ENCODE measurements around the gene PACRG. TPM values are rescaled to one million over a fixed set of nuclear protein-coding genes. Genes with fewer than 3 reads are reported as not detected.

The PACRG gene
- total RNA-seq, 2 donors from 2014 or later: 2.9 to 63.8 TPM

GRCh38 chr6:162917506-162917905 is 189.7 kb downstream of the PACRG start:
- WGBS: 80% methylated on average over 1 of the region's 1 CpG
- no peak for TF ChIP-seq POLR2A (IDR thresholded peaks at IDR 0.05)
- TF ChIP-seq CTCF (IDR thresholded peaks at IDR 0.05): no peak
- no peak for TF ChIP-seq POLR2AphosphoS5 (IDR thresholded peaks at IDR 0.05)
- Histone ChIP-seq H3K9me3 (no peaks in the 10 kb centered on the region), H3K36me3 (no peaks in the 10 kb centered on the region), H3K4me3 (no peak overlapping the region), H3K4me1 (replicated peaks) (no peaks in the 10 kb centered on the region), H3K27me3 (replicated peaks; ENCODE audit: insufficient read depth) (no peaks in the 10 kb centered on the region), H3K27ac (no peak overlapping the region)
- DNase-seq (ENCODE audit: low spot score): no peak
- intact Hi-C loops (cut with DNase I): no loop called here

- intact Hi-C loops (cut with DNase I): no loop called here
- no peaks in the 10 kb centered on the region for H3K9me3 ChIP-seq
- TF ChIP-seq POLR2A (IDR thresholded peaks at IDR 0.05) (no peak), POLR2AphosphoS5 (IDR thresholded peaks at IDR 0.05) (no peak), CTCF (IDR thresholded peaks at IDR 0.05) (no peak)
- no peaks in the 10 kb centered on the region for H3K36me3 ChIP-seq
- H3K4me3 ChIP-seq: no peak overlapping the region
- no peaks in the 10 kb centered on the region for H3K4me1 ChIP-seq (replicated peaks)
- no peak overlapping the region for H3K27ac ChIP-seq
- H3K27me3 ChIP-seq (replicated peaks; ENCODE audit: insufficient read depth): no peaks in the 10 kb centered on the region
- DNase-seq (ENCODE audit: low spot score): no peak
- WGBS: 73% methylated on average over 6 of the region's 6 CpGs
These were observed 193.3 kb downstream of the PACRG start for GRCh38 chr6:162921062-162921461.

DNA sequence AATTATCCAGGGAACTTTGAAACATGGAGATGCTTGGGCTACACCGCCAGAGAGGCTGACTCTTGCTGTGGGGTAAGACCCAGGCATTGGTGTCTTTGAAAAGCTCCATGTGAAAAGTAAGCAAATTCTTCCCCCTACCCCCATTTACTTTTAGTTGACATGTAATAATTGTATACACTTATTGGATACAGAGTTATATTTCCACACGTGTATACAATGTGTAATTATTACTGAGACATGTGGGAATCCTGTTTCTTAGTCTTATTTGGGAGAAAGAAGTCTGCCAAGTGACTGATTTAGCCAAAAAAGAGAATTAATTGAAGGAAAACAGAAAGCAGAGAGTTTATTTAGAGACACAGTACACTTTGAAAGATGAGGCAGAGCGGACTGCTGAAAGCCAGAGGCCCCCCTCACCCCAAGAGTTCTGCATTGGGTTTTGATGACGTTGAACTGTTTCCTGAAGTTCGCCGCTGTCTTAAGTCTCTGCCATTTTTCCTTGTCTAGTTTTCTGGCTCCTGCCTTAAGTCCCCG is 193.8 kb downstream of the PACRG start:
- Histone ChIP-seq H3K27ac (no peak overlapping the region), H3K9me3 (no peaks in the 10 kb centered on the region), H3K27me3 (replicated peaks; ENCODE audit: insufficient read depth) (no peaks in the 10 kb centered on the region), H3K36me3 (no peaks in the 10 kb centered on the region), H3K4me1 (replicated peaks) (no peaks in the 10 kb centered on the region), H3K4me3 (no peak overlapping the region)
- no peak for TF ChIP-seq CTCF (IDR thresholded peaks at IDR 0.05)
- no peak for TF ChIP-seq POLR2A (IDR thresholded peaks at IDR 0.05)
- no peak for TF ChIP-seq POLR2AphosphoS5 (IDR thresholded peaks at IDR 0.05)
- intact Hi-C loops (cut with DNase I): no loop called here
- 85% methylated on average over 7 of the region's 7 CpGs for WGBS
- DNase-seq (ENCODE audit: low spot score): no peak

GRCh38 chr6:162922563-162923166 is 194.9 kb downstream of the PACRG start:
- Histone ChIP-seq H3K9me3 (no peaks in the 10 kb centered on the region), H3K4me3 (no peak overlapping the region), H3K4me1 (replicated peaks) (no peaks in the 10 kb centered on the region), H3K27ac (no peak overlapping the region), H3K36me3 (no peaks in the 10 kb centered on the region), H3K27me3 (replicated peaks; ENCODE audit: insufficient read depth) (no peaks in the 10 kb centered on the region)
- 92% methylated on average over 1 of the region's 1 CpG for WGBS
- intact Hi-C loops (cut with DNase I): no loop called here
- TF ChIP-seq CTCF (IDR thresholded peaks at IDR 0.05) (no peak), POLR2A (IDR thresholded peaks at IDR 0.05) (no peak), POLR2AphosphoS5 (IDR thresholded peaks at IDR 0.05) (no peak)
- no peak for DNase-seq (ENCODE audit: low spot score)

DNA sequence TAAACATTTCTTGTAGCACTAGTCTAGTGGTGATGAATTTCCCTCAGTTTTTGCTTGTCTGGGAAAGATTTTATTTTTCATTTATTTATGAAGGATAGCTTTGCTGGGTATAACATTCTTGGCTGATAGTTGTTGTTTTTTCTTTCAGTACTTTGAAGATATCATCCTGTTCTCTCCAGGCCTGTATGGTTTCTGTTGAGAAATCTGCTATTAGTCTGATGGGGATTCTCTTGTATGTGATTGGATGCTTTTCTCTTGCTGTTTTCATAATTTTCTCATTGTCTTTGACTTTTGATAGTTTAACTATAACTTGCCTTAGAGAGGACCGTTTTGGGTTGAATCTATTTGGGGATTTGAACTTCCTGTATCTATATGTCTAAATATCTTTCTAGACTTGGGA is 207.1 kb downstream of the PACRG start:
- Histone ChIP-seq H3K4me3 (no peak overlapping the region), H3K27me3 (replicated peaks; ENCODE audit: insufficient read depth) (no peaks in the 10 kb centered on the region), H3K4me1 (replicated peaks) (no peaks in the 10 kb centered on the region), H3K36me3 (no peaks in the 10 kb centered on the region), H3K9me3 (no peaks in the 10 kb centered on the region), H3K27ac (no peak overlapping the region)
- WGBS: 90% methylated on average over 1 of the region's 1 CpG
- intact Hi-C loops (cut with DNase I): no loop called here
- TF ChIP-seq CTCF (IDR thresholded peaks at IDR 0.05) (no peak), POLR2A (IDR thresholded peaks at IDR 0.05) (no peak), POLR2AphosphoS5 (IDR thresholded peaks at IDR 0.05) (no peak)
- DNase-seq (ENCODE audit: low spot score): no peak

All from prostate gland (tissue), 2 donors.